K562 (cell line): ENCODE results near the gene ARFRP1. TPM values are rescaled to one million over a fixed set of nuclear protein-coding genes. Genes with fewer than 3 reads are reported as not detected.

Source experiments
- ARID1B ChIP-seq: fragments of 450-650 bp; IDR thresholded peaks from 2 replicates; pipeline ENCODE4 v1.6.1; 2016; ENCODE audit warnings: antibody characterized with exemption, mild to moderate bottlenecking, inconsistent platforms
- ATF7 ChIP-seq: fragments of 450-650 bp; IDR thresholded peaks from 2 replicates; pipeline ENCODE4 v1.7.1; 2014; ENCODE audit warnings: mild to moderate bottlenecking, moderate library complexity
- CBX1 ChIP-seq: sonication (generic); IDR thresholded peaks from 2 replicates; pipeline ENCODE4 v1.6.1; 2016; ENCODE audit warnings: antibody characterized with exemption, low read depth, mild to moderate bottlenecking
- CC2D1A ChIP-seq: fragments of 450-650 bp; IDR thresholded peaks from 2 replicates; pipeline ENCODE4 v1.6.1; 2017; ENCODE audit warnings: mild to moderate bottlenecking
- CHD2 ChIP-seq: IDR thresholded peaks from 2 replicates; pipeline ENCODE4 v1.6.1; 2011; ENCODE audit warnings: low read depth, low read length
- GATA2 ChIP-seq: sonication (generic); formaldehyde crosslinking; IDR thresholded peaks from 2 replicates; pipeline ENCODE4 v1.4.0; 2020; ENCODE audit warnings: mild to moderate bottlenecking, missing genetic modification reagents
- HNRNPUL1 ChIP-seq: fragments of 200-400 bp; formaldehyde crosslinking; IDR thresholded peaks from 2 replicates; pipeline ENCODE4 v1.6.1; 2017; ENCODE audit warnings: low read length
- KAT2B ChIP-seq: IDR thresholded peaks from one replicate; pipeline ENCODE4 v1.6.1; 2012; ENCODE audit warnings: low read depth, mild to moderate bottlenecking, control low read depth, inconsistent platforms, low read length, moderate library complexity
- NFIC ChIP-seq: fragments of 450-650 bp; IDR thresholded peaks from 2 replicates; pipeline ENCODE4 v1.6.1; 2017; ENCODE audit warnings: mild to moderate bottlenecking, inconsistent platforms
- NUFIP1 ChIP-seq: fragments of 450-650 bp; IDR thresholded peaks from 2 replicates; pipeline ENCODE4 v1.6.1; 2018; ENCODE audit not compliant: partially characterized antibody
- POLR2A ChIP-seq: fragments of 450-650 bp; conservative IDR thresholded peaks from 2 replicates; pipeline ENCODE4 v1.6.1; 2016
- PTBP1 ChIP-seq: fragments of 200-400 bp; formaldehyde crosslinking; IDR thresholded peaks from 2 replicates; pipeline ENCODE4 v1.6.1; 2017; ENCODE audit warnings: low read depth, low read length
- SUPT5H ChIP-seq: fragments of 450-650 bp; IDR thresholded peaks from 2 replicates; pipeline ENCODE4 v1.6.1; 2016
- ZNF408 ChIP-seq: fragments of 250-450 bp; sonication (Bioruptor Pico); IDR thresholded peaks from 2 replicates; pipeline ENCODE4 v1.4.0; 2020; ENCODE audit warnings: low read depth, mild to moderate bottlenecking, moderate library complexity
- polyA plus RNA-seq, 8 experiments: library from polyadenylated mRNA; depleted of rRNA in 4 of 8; stranded (reverse) in 5 of 8; unstranded in 3 of 8; fragments of >200 nt; fragmentation: Nextera tagmentation in 2 of 8; fragmentation: Illumina TruSeq in 1 of 8; extraction: Ambion mirVana in 2 of 8; extraction: Trizol in 1 of 8; gene quantifications; 2 replicates each; pipeline versions ENCODE4 v1.2.1 to v1.2.3, GENCODE V29; 2011 to 2014; ENCODE audit warnings: inconsistent platforms in 1 of 8, missing spikeins in 1 of 8
- total RNA-seq, 7 experiments: library from RNA; depleted of rRNA in 6 of 7; stranded (reverse); fragments of >200 nt in 6 of 7; fragmentation: Illumina TruSeq in 2 of 7; extraction: Trizol in 2 of 7; gene quantifications; 2 replicates each; pipeline versions ENCODE4 v1.2.1 to v1.2.3, GENCODE V29; 2011 to 2021; ENCODE audit warnings: low replicate concordance in 1 of 7
- TF ChIP-seq, protein P1 (sequence below): fragments of 250-450 bp; sonication (Bioruptor Pico); IDR thresholded peaks from 2 replicates; pipeline ENCODE4 v1.4.0; 2020; ENCODE audit warnings: borderline replicate concordance
- TF ChIP-seq, protein P2 (sequence below): fragments of 250-450 bp; sonication (Bioruptor Pico); IDR thresholded peaks from 2 replicates; pipeline ENCODE4 v1.9.0; 2021; ENCODE audit warnings: mild to moderate bottlenecking
- TF ChIP-seq, protein P3 (sequence below), 2 experiments: fragments of 250-450 bp in 1 of 2; fragments of 450-650 bp in 1 of 2; sonication (Bioruptor Pico) in 1 of 2; IDR thresholded peaks; 2 replicates each; pipeline versions ENCODE4 v1.6.1 to v1.8.0; 2016 to 2021; ENCODE audit warnings: mild to moderate bottlenecking in 2 of 2, moderate library complexity in 2 of 2, missing compliant biosample characterization in 1 of 2, missing genetic modification characterization in 1 of 2
- TF ChIP-seq, protein P4 (sequence below): fragments of 250-450 bp; sonication (Bioruptor Pico); IDR thresholded peaks from 2 replicates; pipeline ENCODE4 v1.8.0; 2022; ENCODE audit warnings: moderate library complexity, mild to moderate bottlenecking, inconsistent platforms
- TF ChIP-seq, protein P5 (sequence below): fragments of 250-450 bp; sonication (Bioruptor Pico); IDR thresholded peaks from 2 replicates; pipeline ENCODE4 v1.5.0; 2021; ENCODE audit warnings: mild to moderate bottlenecking, borderline replicate concordance

Gene ARFRP1
- total and polyA plus RNA-seq, 9 of the 15 experiments (the other 6 are each of a cell fraction or from before 2014, with no cell fraction given) = 2.2 to 78.9 (median 37.3) TPM

DNA sequence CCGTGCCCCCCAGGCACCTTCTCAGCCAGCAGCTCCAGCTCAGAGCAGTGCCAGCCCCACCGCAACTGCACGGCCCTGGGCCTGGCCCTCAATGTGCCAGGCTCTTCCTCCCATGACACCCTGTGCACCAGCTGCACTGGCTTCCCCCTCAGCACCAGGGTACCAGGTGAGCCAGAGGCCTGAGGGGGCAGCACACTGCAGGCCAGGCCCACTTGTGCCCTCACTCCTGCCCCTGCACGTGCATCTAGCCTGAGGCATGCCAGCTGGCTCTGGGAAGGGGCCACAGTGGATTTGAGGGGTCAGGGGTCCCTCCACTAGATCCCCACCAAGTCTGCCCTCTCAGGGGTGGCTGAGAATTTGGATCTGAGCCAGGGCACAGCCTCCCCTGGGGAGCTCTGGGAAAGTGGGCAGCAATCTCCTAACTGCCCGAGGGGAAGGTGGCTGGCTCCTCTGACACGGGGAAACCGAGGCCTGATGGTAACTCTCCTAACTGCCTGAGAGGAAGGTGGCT lies 10.4 kb downstream of the ARFRP1 start (continued):
- 0 out of 2 replicates have a peak, but pooled peaks have one; percentile 7 for TF ChIP-seq CHD2
- TF ChIP-seq, protein P1, sequence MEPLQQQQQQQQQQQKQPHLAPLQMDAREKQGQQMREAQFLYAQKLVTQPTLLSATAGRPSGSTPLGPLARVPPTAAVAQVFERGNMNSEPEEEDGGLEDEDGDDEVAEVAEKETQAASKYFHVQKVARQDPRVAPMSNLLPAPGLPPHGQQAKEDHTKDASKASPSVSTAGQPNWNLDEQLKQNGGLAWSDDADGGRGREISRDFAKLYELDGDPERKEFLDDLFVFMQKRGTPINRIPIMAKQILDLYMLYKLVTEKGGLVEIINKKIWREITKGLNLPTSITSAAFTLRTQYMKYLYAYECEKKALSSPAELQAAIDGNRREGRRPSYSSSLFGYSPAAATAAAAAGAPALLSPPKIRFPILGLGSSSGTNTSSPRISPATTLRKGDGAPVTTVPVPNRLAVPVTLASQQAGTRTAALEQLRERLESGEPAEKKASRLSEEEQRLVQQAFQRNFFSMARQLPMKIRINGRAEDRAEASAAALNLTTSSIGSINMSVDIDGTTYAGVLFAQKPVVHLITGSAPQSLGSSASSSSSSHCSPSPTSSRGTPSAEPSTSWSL (CRISPR knock-in tag) = no peak
- no peak for TF ChIP-seq CC2D1A
- TF ChIP-seq NUFIP1 = no peak
- TF ChIP-seq, protein P2, sequence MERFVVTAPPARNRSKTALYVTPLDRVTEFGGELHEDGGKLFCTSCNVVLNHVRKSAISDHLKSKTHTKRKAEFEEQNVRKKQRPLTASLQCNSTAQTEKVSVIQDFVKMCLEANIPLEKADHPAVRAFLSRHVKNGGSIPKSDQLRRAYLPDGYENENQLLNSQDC (CRISPR knock-in tag) = no peak
- TF ChIP-seq NFIC = peak; percentile 71
- TF ChIP-seq SUPT5H = 0 out of 2 replicates have a peak, but pooled peaks have one; percentile 47
- TF ChIP-seq, protein P3, sequence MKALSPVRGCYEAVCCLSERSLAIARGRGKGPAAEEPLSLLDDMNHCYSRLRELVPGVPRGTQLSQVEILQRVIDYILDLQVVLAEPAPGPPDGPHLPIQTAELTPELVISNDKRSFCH (CRISPR knock-in tag; IDR thresholded peaks at IDR 0.05) = no peak
- TF ChIP-seq, protein P3 (tag; IDR thresholded peaks at IDR 0.05) = no peak
- TF ChIP-seq, protein P4, sequence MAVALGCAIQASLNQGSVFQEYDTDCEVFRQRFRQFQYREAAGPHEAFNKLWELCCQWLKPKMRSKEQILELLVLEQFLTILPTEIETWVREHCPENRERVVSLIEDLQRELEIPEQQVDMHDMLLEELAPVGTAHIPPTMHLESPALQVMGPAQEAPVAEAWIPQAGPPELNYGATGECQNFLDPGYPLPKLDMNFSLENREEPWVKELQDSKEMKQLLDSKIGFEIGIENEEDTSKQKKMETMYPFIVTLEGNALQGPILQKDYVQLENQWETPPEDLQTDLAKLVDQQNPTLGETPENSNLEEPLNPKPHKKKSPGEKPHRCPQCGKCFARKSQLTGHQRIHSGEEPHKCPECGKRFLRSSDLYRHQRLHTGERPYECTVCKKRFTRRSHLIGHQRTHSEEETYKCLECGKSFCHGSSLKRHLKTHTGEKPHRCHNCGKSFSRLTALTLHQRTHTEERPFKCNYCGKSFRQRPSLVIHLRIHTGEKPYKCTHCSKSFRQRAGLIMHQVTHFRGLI = no peak
- peak; percentile 67 for TF ChIP-seq POLR2A
- TF ChIP-seq, protein P5, sequence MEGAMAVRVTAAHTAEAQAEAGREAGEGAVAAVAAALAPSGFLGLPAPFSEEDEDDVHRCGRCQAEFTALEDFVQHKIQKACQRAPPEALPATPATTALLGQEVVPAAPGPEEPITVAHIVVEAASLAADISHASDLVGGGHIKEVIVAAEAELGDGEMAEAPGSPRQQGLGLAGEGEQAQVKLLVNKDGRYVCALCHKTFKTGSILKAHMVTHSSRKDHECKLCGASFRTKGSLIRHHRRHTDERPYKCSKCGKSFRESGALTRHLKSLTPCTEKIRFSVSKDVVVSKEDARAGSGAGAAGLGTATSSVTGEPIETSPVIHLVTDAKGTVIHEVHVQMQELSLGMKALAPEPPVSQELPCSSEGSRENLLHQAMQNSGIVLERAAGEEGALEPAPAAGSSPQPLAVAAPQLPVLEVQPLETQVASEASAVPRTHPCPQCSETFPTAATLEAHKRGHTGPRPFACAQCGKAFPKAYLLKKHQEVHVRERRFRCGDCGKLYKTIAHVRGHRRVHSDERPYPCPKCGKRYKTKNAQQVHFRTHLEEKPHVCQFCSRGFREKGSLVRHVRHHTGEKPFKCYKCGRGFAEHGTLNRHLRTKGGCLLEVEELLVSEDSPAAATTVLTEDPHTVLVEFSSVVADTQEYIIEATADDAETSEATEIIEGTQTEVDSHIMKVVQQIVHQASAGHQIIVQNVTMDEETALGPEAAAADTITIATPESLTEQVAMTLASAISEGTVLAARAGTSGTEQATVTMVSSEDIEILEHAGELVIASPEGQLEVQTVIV = no peak
- no peak for TF ChIP-seq ARID1B
- TF ChIP-seq PTBP1 = 0 out of 2 replicates have a peak, but pooled peaks have one; percentile 5
- TF ChIP-seq ATF7 = no peak
- TF ChIP-seq KAT2B = no peak
- no peak for TF ChIP-seq GATA2 (CRISPR knock-in tag)
- TF ChIP-seq HNRNPUL1 = peak; percentile 59; the same call in 1 of the 2 replicates
- TF ChIP-seq ZNF408 = no peak
- TF ChIP-seq CBX1 = peak; percentile 35; the same call in 1 of the 2 replicates
